Measurements from ENCODE around the gene ARIH1.

DNA sequence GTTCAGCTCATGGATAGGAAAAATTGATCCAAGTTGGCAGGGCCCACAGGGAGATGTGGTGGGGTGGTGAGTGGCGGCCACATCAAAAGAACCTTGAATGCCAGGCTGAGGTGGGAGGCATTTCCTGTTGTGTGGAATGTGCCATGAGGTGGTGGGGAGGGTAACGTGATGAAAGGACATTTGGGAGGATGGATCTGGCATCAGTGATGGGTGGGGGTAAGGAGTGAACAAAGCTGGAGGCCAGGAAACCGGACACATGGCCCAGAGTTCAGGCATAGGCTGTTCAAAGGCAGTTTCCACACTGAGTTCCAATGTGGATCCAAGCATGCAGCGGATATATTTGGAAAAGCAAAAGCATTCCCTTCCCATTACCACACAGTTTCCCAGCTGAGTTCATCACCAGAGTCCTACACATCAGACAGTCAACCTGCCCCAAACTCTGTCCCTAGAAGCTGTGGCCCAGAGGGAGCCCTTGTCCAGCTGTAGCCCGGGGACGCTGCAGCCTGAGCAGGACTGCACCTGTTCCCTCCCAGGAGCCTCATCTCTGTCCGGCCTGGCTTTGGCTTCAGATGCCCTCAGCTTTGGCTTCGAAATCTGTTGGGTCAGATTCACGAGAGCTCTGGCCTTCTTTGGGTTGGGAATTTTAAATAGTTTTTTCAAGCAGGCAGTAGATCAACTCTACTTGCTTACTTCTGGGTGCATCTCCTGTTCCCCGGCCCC is 142.5 kb downstream of the ARIH1 start:
- no peak for TF ChIP-seq POLR2A (IDR thresholded peaks at IDR 0.05)
- TF ChIP-seq, protein P1, sequence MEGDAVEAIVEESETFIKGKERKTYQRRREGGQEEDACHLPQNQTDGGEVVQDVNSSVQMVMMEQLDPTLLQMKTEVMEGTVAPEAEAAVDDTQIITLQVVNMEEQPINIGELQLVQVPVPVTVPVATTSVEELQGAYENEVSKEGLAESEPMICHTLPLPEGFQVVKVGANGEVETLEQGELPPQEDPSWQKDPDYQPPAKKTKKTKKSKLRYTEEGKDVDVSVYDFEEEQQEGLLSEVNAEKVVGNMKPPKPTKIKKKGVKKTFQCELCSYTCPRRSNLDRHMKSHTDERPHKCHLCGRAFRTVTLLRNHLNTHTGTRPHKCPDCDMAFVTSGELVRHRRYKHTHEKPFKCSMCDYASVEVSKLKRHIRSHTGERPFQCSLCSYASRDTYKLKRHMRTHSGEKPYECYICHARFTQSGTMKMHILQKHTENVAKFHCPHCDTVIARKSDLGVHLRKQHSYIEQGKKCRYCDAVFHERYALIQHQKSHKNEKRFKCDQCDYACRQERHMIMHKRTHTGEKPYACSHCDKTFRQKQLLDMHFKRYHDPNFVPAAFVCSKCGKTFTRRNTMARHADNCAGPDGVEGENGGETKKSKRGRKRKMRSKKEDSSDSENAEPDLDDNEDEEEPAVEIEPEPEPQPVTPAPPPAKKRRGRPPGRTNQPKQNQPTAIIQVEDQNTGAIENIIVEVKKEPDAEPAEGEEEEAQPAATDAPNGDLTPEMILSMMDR (IDR thresholded peaks at IDR 0.05): no peak

Measured in uterus (tissue), 2 donors.